HL-60/S4 (cell line): ENCODE results near the gene PCDHB16.
"Not testable (repeated sequence)": the region's sequence is repeated elsewhere in the genome, so short reads cannot be mapped to it uniquely, and the experiment has no call there.

Source experiments
- in situ Hi-C: fragments of 300-500 bp; cut with MboI; formaldehyde crosslinking; loops from 2 replicates; pipeline ENCODE4 v1.14.3; 2022; ENCODE audit warnings: low sequenced_read_pairs

Gene PCDHB16

GRCh38 chr5:141223112-141223783 lies 41.1 kb downstream of the PCDHB16 start, which contains the start of gene PCDHB14:
Gene PCDHB14, plus strand, starts transcription at chr5:141223343. Its CDS starts 163 bp downstream, at chr5:141223506.
- in situ Hi-C loops = no loop called here

GRCh38 chr5:141224844-141225243 lies 42.7 kb downstream of the PCDHB16 start:
- in situ Hi-C loops = not testable (repeated sequence)

GRCh38 chr5:141225421-141225820 lies 43.2 kb downstream of the PCDHB16 start:
- in situ Hi-C loops = not testable (repeated sequence)

- in situ Hi-C loops = no loop called here
Measured at GRCh38 chr5:141234109-141234667, 52.0 kb downstream of the PCDHB16 start.
